Islet of Langerhans (tissue), 1 donor: ENCODE data around the gene PHC2.

Source experiments
- FAIRE-seq: peaks from one replicate; lab custom pipeline; 2011; peaks lifted over from hg19 to GRCh38; lab: Jason Lieb, UNC

Gene PHC2

GRCh38 chr1:33420870-33421775 lies 9.8 kb downstream of the PHC2 start:
- FAIRE-seq: no peak

DNA sequence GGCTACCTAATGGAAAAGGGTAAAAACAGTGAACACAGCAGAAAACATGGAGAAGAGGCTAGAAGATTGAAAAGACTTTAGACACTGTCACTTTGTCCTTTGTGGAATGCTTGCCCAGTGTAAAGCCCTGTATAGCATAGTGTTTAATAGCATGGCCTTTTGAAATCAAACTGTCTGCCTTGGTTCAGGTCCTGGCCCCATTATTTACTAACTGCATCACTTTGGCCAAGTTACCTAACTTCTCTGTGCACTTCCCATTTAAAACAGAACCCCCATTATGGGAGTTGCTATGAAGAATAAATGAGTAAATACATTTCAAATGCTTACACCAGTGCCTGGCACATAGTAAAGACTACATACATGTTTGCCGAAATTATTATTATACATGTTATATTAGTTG lies 12.1 kb downstream of the PHC2 start:
- no peak for FAIRE-seq

GRCh38 chr1:33414879-33415278 lies 16.0 kb downstream of the PHC2 start:
- FAIRE-seq: no peak

- peak; percentile 91 for FAIRE-seq
These were observed 20.7 kb downstream of the PHC2 start for GRCh38 chr1:33410091-33410701.

GRCh38 chr1:33408093-33408436 lies 22.8 kb downstream of the PHC2 start:
- peak; percentile 9 for FAIRE-seq

GRCh38 chr1:33407352-33408092 lies 23.4 kb downstream of the PHC2 start:
- FAIRE-seq: peak; percentile 13

DNA sequence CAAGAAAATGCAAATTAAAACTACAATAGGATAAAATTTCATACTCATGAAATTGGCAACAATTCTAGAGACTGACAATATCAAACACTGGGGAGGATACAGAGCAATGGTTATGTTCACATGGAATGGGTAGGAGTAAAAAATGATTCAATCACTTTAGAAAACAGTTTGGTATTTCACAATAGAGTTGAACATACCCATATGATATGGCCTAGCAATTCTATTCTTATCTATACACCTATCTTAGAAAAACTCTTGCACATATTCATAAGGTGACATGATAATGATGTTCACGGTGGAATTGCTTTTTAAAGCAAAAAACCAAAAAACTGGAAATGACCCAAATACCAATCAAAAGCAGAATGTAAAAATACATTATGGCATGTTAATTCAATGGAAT lies 28.7 kb downstream of the PHC2 start:
- no peak for FAIRE-seq

- FAIRE-seq: no peak
These were observed 29.4 kb downstream of the PHC2 start for GRCh38 chr1:33401471-33401870.

DNA sequence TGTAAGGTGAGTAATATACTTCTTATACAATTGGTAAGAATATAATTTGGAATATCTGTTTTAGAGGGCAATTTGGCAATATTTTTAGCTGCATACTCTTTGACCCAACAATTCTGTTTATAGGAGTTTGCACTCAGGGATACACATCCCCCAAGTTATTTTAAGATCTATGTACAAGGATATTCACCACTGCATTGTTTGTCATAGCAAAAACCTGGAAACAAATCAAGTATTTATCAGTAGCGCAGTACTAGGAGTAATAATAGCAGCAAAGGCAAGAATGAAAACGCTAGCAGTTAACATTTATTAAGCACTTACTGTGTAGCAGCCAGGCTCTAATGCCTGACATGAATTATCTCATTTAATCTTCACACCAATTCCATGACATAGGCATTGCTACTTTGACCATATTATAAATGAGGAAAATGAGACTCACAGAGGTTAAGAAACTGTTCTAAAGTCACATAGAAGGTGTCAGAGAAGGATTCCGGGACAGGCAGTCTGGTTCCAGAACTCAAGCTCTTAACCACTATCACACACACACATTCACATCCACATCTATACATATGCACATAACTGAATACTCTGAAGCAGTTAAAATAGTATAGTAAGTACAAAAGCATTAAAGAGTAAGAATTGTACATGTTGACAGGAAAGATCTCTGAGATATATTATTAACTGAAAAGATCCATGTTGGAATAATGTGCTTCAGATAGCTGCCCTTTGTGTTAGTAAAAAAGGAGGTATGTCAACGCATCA lies 30.6 kb downstream of the PHC2 start:
- no peak for FAIRE-seq

- no peak for FAIRE-seq
These were observed 31.5 kb downstream of the PHC2 start for GRCh38 chr1:33399375-33399774.

DNA sequence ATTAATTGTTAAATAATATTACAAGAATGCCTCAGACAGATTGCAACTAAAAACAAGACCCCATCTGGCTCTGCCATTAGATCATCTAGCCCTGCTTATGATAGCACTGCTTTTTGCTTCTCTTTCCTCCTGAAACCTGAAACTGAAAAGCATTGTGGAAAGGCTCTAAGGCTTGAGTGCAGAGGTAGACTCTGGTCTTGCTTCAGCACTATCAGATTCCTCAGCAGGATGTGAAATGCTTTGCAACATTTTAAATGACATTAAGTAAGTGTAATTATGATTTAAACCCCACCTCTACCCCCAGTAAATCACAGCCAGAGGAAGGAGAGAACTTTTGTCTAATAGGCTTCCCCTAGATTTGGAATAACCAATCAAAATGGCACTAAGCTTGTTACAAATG lies 32.9 kb downstream of the PHC2 start:
- FAIRE-seq: no peak

GRCh38 chr1:33397125-33397506 lies 33.8 kb downstream of the PHC2 start:
- no peak for FAIRE-seq

GRCh38 chr1:33396188-33397124 lies 34.4 kb downstream of the PHC2 start:
- no peak for FAIRE-seq

GRCh38 chr1:33394770-33395169 lies 36.1 kb downstream of the PHC2 start:
- no peak for FAIRE-seq

GRCh38 chr1:33393991-33394390 lies 36.9 kb downstream of the PHC2 start:
- no peak for FAIRE-seq

DNA sequence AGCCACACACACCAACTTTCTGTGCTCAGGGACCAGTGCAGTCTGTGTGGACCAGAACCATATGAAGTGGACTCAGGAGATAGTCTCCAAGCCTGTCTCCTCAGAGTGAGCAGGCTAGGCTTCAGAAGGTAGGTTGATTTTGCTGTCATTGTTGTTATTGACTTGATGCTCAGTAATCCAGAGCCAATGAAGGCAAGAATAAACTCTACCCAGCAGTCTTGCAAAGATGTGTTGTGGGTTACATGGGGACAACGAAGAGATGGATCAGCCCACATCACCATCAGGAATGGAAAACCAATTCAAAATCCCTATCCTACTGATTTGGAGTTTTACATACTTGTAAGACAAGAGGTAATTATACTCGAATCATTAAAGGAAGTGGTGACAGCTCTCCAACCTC lies 37.4 kb downstream of the PHC2 start:
- no peak for FAIRE-seq

- FAIRE-seq: no peak
These were observed 38.3 kb downstream of the PHC2 start for GRCh38 chr1:33392639-33393038.

DNA sequence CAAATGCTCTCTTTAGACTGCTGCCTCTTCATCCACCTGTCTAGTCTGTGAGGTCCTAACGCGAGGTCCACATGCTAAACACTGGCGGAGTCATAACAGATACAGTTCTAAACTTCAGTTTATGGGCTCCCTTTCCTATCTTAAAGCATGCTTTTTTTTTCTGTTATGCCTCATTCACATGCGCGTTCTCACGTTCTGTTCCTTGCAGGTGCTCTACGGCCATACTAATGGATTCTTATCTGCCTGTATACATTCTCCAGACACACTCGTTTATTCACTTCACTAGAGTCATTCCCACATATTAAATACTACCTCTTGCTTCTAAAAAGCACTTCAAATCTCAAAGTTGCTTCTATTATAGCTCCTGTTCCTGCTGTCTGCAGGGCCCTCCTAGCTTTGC lies 38.7 kb downstream of the PHC2 start:
- FAIRE-seq: no peak

- FAIRE-seq: no peak
These were observed 39.4 kb downstream of the PHC2 start for GRCh38 chr1:33391343-33392078.

DNA sequence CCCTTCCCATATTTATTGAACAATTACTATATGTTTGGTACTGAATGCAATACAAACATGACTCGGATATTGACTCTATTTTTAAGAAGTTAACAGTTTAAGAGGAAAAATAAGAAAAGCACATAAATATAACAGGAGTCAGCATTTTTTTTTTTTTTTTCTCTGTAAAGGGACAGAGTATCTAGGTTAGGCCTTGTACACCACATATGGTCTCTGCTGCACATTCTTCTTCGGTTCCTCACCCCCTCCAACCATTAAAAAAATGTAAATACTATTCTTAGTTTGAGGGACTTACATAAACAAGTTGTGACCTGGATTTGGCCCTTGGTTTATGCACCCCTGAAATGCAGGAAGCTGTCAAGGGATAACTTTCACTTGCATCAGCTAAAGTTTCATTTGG lies 40.4 kb downstream of the PHC2 start:
- FAIRE-seq: no peak
